ENCODE measurements around the gene MFGE8.

The MFGE8 gene

GRCh38 chr15:88887068-88887580, 26.1 kb downstream of the MFGE8 start:
- TF ChIP-seq CTCF (IDR thresholded peaks at IDR 0.05; ENCODE audit: low read depth, low read length) = no peak
- DNase-seq (ENCODE audit: extremely low read depth, low read depth) = no peak

GRCh38 chr15:88882785-88883184, 30.4 kb downstream of the MFGE8 start:
- no peak for TF ChIP-seq CTCF (IDR thresholded peaks at IDR 0.05; ENCODE audit: low read depth, low read length)
- DNase-seq (ENCODE audit: extremely low read depth, low read depth) = no peak

- no peak for DNase-seq (ENCODE audit: extremely low read depth, low read depth)
- no peak for TF ChIP-seq CTCF (IDR thresholded peaks at IDR 0.05; ENCODE audit: low read depth, low read length)
Observed at GRCh38 chr15:88881775-88882174, 31.4 kb downstream of the MFGE8 start.

GRCh38 chr15:88880944-88881740, 32.0 kb downstream of the MFGE8 start:
- no peak for TF ChIP-seq CTCF (IDR thresholded peaks at IDR 0.05; ENCODE audit: low read depth, low read length)

GRCh38 chr15:88878720-88879184, 34.4 kb downstream of the MFGE8 start:
- DNase-seq (ENCODE audit: extremely low read depth, low read depth) = no peak

More at GRCh38 chr15:88880944-88881740, 32.0 kb downstream of the MFGE8 start:
- no peak for DNase-seq (ENCODE audit: extremely low read depth, low read depth)

GRCh38 chr15:88877906-88878305, 35.3 kb downstream of the MFGE8 start:
- no peak for TF ChIP-seq CTCF (IDR thresholded peaks at IDR 0.05; ENCODE audit: low read depth, low read length)
- DNase-seq (ENCODE audit: extremely low read depth, low read depth) = no peak

More at GRCh38 chr15:88878720-88879184, 34.4 kb downstream of the MFGE8 start:
- TF ChIP-seq CTCF (IDR thresholded peaks at IDR 0.05; ENCODE audit: low read depth, low read length) = peak; percentile 75

- no peak for TF ChIP-seq CTCF (IDR thresholded peaks at IDR 0.05; ENCODE audit: low read depth, low read length)
- no peak for DNase-seq (ENCODE audit: extremely low read depth, low read depth)
Observed at GRCh38 chr15:88877415-88877814, 35.8 kb downstream of the MFGE8 start.

Measured in AG09319 (cell line).